ENCODE results near the gene IGF1.

IGF1 gene

GRCh38 chr12:102425109-102426039 lies 55.0 kb downstream of the IGF1 start:
- DNase-seq, result no peak

GRCh38 chr12:102423462-102423861 lies 56.9 kb downstream of the IGF1 start:
- DNase-seq, result no peak

GRCh38 chr12:102421802-102422583 lies 58.4 kb downstream of the IGF1 start:
- DNase-seq, result no peak

GRCh38 chr12:102419094-102419764 lies 61.1 kb downstream of the IGF1 start:
- no peak for DNase-seq

GRCh38 chr12:102417055-102417454 lies 63.3 kb downstream of the IGF1 start:
- DNase-seq, result no peak

- no peak for DNase-seq
These were observed 64.8 kb downstream of the IGF1 start for GRCh38 chr12:102415515-102415914.

- no peak for DNase-seq
These were observed 67.0 kb downstream of the IGF1 start for GRCh38 chr12:102413396-102413795.

GRCh38 chr12:102410511-102410910 lies 69.9 kb downstream of the IGF1 start:
- DNase-seq, result no peak

GRCh38 chr12:102408487-102409297 lies 71.7 kb downstream of the IGF1 start:
- DNase-seq, result no peak

GRCh38 chr12:102407776-102408486 lies 72.4 kb downstream of the IGF1 start:
- DNase-seq, result no peak

GRCh38 chr12:102406033-102406584 lies 74.3 kb downstream of the IGF1 start:
- no peak for DNase-seq

- no peak for DNase-seq
These were observed 79.3 kb downstream of the IGF1 start for GRCh38 chr12:102401087-102401486.

GRCh38 chr12:102399653-102400052 lies 80.7 kb downstream of the IGF1 start:
- DNase-seq, result no peak

- DNase-seq, result no peak
These were observed 84.1 kb downstream of the IGF1 start for GRCh38 chr12:102396276-102396675.

GRCh38 chr12:102394200-102394599 lies 86.2 kb downstream of the IGF1 start:
- no peak for DNase-seq

- no peak for DNase-seq
These were observed 90.3 kb downstream of the IGF1 start for GRCh38 chr12:102390068-102390467.

GRCh38 chr12:102388469-102388868 lies 91.9 kb downstream of the IGF1 start:
- DNase-seq, result no peak

- no peak for DNase-seq
These were observed 95.0 kb downstream of the IGF1 start for GRCh38 chr12:102385343-102385742.

GRCh38 chr12:102379346-102380162 lies 100.8 kb downstream of the IGF1 start:
- no peak for DNase-seq

GRCh38 chr12:102376781-102377180 lies 103.6 kb downstream of the IGF1 start:
- no peak for DNase-seq

Data from HCEC 1CT (cell line).